Loucy (cell line): ENCODE data around the gene CMTR2.

Source experiments
- EZH2phosphoT487 ChIP-seq: fragments of 200-600 bp; IDR thresholded peaks from 2 replicates; pipeline ENCODE4 v1.6.1; 2018; ENCODE audit warnings: antibody characterized with exemption, mild to moderate bottlenecking, moderate library complexity, borderline replicate concordance
- TF ChIP-seq, protein P1 (sequence below): fragments of 200-600 bp; sonication (generic); conservative IDR thresholded peaks from 2 replicates; pipeline ENCODE4 v1.5.1; 2014; ENCODE audit warnings: mild to moderate bottlenecking, antibody characterized with exemption, low read length

DNA sequence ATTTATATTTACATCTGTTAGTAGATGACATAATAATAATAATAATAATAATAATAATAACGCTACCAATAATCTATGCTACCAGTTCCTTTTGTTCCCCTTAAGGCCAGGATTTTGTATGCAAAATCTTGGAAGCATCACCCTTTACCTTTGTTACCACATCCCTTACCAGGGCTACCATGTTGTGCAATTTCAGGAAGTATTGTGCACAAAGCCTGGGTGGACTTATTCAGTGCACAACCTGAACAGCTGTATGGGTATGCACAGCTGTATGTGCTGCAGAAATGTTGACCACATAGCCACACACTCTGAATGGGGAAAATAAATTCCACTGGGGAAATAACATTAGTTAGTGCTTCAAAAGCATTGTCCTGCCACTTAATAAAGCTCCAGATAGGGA lies 49.4 kb upstream of the CMTR2 start:
- TF ChIP-seq, protein P1, sequence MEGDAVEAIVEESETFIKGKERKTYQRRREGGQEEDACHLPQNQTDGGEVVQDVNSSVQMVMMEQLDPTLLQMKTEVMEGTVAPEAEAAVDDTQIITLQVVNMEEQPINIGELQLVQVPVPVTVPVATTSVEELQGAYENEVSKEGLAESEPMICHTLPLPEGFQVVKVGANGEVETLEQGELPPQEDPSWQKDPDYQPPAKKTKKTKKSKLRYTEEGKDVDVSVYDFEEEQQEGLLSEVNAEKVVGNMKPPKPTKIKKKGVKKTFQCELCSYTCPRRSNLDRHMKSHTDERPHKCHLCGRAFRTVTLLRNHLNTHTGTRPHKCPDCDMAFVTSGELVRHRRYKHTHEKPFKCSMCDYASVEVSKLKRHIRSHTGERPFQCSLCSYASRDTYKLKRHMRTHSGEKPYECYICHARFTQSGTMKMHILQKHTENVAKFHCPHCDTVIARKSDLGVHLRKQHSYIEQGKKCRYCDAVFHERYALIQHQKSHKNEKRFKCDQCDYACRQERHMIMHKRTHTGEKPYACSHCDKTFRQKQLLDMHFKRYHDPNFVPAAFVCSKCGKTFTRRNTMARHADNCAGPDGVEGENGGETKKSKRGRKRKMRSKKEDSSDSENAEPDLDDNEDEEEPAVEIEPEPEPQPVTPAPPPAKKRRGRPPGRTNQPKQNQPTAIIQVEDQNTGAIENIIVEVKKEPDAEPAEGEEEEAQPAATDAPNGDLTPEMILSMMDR = no peak
- no peak for TF ChIP-seq EZH2phosphoT487
